Suppressor macrophage treated with lipopolysaccharide for 4 hours (primary cell): ENCODE results near the gene HERC6.
"Not testable (repeated sequence)": the region's sequence is repeated elsewhere in the genome, so short reads cannot be mapped to it uniquely, and the experiment has no call there.

Experiments used
- DNase-seq: peaks from one replicate; pipeline ENCODE4 v3.0.0-alpha.2; 2020

The HERC6 gene

DNA sequence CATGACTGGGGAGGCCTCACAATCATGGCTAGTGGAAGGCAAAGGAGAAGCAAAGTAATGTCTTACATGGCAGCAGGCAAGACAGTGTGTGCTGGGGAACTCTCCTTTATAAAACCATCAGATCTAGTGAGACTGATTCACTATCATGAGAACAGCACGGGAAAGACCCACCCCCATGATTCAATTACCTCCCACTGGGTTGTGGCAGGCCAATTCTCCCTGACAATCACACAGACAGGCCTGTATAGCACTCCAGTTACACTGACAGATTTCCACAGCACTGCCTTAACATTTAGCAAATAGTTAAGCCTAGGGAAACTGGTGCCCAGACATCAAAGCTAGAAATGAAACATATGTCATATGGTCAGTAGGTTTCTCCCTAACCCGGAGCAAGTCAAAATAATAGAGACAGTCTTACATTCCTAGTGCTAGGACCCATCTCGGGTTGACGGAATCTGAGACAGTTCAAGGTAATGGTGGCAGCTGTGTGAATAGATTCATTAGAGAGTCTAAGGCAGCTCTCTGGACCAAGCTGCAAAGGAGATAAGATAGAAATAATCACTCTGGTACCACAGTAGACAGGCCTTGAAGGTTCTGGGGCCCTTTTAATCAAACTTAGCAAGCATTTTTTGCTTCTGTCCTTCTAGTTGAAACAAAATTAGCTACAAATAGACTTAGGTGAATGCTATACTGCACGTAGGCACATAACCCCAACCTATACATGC lies 68.9 kb downstream of the HERC6 start:
- DNase-seq, result peak; percentile 49

GRCh38 chr4:88448211-88448765 lies 69.6 kb downstream of the HERC6 start:
- DNase-seq, result not testable (repeated sequence)

GRCh38 chr4:88448889-88449288 lies 70.2 kb downstream of the HERC6 start:
- DNase-seq, result no peak

GRCh38 chr4:88449290-88449689 lies 70.6 kb downstream of the HERC6 start:
- no peak for DNase-seq

GRCh38 chr4:88451205-88451604 lies 72.6 kb downstream of the HERC6 start:
- DNase-seq, result no peak

- DNase-seq, result no peak
These were observed 74.3 kb downstream of the HERC6 start for GRCh38 chr4:88452912-88453311.

GRCh38 chr4:88456670-88457306 lies 78.1 kb downstream of the HERC6 start, which contains the start of gene HERC5:
Gene HERC5, plus strand, starts transcription at chr4:88457119. Its CDS starts 151 bp downstream, at chr4:88457270.
- DNase-seq, result peak; percentile 99

- DNase-seq, result peak; percentile 31
These were observed 78.9 kb downstream of the HERC6 start for GRCh38 chr4:88457307-88458103.

- DNase-seq, result peak; percentile 67
These were observed 79.6 kb downstream of the HERC6 start for GRCh38 chr4:88458104-88458740.

DNA sequence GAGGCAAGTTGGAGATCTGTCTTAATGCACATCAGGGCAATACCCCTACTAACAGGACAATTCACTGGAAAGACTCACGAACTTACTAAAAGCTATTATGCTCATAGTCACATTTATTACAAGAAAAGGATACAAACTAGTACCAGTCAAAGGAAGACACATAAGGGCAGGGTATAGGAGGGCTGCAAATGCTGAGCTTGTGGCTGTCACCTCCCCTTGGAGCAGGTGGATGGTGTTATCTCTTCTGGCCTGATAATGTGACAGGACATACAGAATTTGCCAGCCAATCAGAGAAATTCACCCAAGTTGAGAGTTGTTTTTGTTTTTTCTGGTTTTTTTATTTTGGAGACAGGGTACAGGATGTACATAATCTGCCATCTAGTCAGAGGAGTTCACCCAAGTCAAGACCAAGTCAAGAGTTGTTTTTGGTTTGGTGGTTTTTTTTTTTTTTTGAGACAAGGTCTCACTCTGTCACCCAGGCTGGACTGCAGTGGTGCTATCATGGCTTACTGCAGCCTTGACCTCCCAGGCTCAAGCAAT lies 87.1 kb downstream of the HERC6 start:
- no peak for DNase-seq

- DNase-seq, result no peak
These were observed 88.7 kb downstream of the HERC6 start for GRCh38 chr4:88467392-88467791.

DNA sequence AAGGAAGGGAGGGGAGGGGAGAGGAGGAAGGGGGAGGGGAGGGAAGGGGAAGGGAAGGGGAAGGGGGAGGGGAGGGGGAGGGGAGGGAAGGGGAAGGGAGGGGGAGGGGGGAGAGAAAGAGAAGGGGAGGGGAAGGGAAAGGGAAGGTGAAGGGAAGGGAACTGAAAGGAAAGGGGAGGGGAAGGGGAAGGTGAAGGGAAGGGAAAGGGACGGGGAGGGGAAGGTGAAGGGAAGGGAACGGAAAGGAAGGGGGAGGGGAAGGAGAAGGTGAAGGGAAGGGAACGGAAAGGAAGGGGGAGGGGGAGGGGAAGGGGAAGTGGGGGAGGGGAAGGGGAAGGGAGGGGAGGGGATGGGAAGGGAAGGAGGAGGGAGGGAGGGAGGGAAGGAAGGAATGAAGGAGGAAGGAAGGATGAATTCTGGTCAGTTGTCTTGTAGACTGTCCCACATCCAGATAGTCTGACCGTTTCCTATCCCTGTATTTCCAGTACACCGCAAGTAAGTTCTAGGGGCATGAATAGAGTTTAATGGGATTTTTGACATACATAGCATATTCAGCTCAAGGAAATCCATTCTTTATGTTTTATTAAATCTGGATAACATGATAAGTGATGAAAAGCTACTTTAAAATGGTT lies 98.7 kb downstream of the HERC6 start:
- DNase-seq, result no peak

GRCh38 chr4:88478247-88478646 lies 99.6 kb downstream of the HERC6 start:
- DNase-seq, result no peak

DNA sequence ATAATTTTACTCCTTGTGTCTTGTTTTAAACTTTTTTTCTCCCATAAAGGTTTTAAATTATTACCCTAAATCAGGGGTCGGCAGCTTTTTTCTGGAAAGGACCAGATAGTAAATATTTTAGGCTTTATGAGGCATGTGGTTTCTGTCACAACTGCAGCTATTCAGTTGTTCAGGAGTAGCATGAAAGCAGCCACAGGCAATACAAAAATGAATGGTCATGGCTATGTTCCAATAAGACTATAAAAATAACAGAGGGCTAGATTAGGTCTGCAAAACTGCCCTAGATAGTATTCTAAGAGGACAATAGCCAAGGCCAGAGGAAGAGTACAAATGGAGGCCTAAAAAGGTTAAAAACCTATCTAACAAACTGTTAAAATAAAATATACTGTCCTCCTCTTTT lies 102.9 kb downstream of the HERC6 start:
- DNase-seq, result no peak

- DNase-seq, result no peak
These were observed 110.6 kb downstream of the HERC6 start for GRCh38 chr4:88489100-88489761.
